ENCODE measurements around the gene CARD11. TPM values are rescaled to one million over a fixed set of nuclear protein-coding genes. Genes with fewer than 3 reads are reported as not detected.

Gene CARD11
- total RNA-seq, 1 donor from 2014 or later = 1.4 TPM

- Mint-ChIP-seq H3K27me3 (ENCODE audit: unreplicated experiment) (no peaks in the 10 kb centered on the region), H3K4me1 (ENCODE audit: low read depth, unreplicated experiment) (no peaks in the 10 kb centered on the region), H3K4me3 (ENCODE audit: unreplicated experiment) (no peak overlapping the region), H3K9me3 (ENCODE audit: unreplicated experiment) (peaks cover 2% of the 10 kb centered on the region), H3K27ac (ENCODE audit: unreplicated experiment) (no peak overlapping the region), H3K36me3 (ENCODE audit: unreplicated experiment) (peaks cover 8% of the 10 kb centered on the region)
- DNase-seq = no peak
- TF ChIP-seq, protein P1, sequence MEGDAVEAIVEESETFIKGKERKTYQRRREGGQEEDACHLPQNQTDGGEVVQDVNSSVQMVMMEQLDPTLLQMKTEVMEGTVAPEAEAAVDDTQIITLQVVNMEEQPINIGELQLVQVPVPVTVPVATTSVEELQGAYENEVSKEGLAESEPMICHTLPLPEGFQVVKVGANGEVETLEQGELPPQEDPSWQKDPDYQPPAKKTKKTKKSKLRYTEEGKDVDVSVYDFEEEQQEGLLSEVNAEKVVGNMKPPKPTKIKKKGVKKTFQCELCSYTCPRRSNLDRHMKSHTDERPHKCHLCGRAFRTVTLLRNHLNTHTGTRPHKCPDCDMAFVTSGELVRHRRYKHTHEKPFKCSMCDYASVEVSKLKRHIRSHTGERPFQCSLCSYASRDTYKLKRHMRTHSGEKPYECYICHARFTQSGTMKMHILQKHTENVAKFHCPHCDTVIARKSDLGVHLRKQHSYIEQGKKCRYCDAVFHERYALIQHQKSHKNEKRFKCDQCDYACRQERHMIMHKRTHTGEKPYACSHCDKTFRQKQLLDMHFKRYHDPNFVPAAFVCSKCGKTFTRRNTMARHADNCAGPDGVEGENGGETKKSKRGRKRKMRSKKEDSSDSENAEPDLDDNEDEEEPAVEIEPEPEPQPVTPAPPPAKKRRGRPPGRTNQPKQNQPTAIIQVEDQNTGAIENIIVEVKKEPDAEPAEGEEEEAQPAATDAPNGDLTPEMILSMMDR (IDR thresholded peaks at IDR 0.05; ENCODE audit: partially characterized antibody, unreplicated experiment) = no peak
These were observed 74.0 kb downstream of the CARD11 start for GRCh38 chr7:2969398-2970306.

DNA sequence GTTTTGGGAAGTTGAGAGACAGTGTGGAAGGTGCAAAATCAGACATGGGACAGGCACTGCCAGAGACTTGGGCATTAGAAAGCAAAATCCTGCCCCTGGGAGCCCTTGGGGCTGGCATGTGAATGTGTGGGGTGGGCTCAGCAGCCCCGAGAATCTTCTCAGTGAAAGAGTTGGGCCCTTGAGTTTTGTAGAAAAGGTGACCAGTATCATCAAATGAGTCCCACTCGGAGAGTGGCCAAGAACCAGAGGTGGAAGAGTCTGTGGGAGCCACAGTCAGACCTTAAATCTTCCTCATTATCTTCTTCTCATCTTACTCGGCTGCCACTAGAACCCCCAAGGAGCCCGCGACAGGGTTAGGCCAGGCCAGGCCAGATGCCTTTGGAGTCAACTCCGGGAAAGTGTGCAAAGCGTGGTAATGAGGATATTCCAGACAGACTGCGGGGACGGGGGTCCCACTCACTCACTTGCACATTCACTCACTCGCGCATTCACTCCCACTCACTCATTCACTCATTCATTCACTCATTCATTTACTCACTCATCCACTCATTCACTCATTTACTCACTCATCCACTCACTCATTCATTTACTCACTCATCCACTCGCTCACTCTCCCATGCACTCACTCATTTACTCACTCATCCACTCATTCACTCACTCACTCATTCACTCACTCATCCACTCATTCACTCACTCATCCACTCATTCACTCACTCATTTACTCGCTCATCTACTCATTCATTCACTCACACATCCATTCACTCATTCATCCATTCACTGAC is 74.9 kb downstream of the CARD11 start:
- no peaks in the 10 kb centered on the region for H3K27me3 Mint-ChIP-seq (ENCODE audit: unreplicated experiment)
- TF ChIP-seq, protein P1 (IDR thresholded peaks at IDR 0.05; ENCODE audit: partially characterized antibody, unreplicated experiment) = no peak
- H3K36me3 Mint-ChIP-seq (ENCODE audit: unreplicated experiment) = peaks cover 8% of the 10 kb centered on the region
- peaks cover 2% of the 10 kb centered on the region for H3K9me3 Mint-ChIP-seq (ENCODE audit: unreplicated experiment)
- no peak overlapping the region for H3K4me3 Mint-ChIP-seq (ENCODE audit: unreplicated experiment)
- no peak for DNase-seq
- no peak overlapping the region for H3K27ac Mint-ChIP-seq (ENCODE audit: unreplicated experiment)
- H3K4me1 Mint-ChIP-seq (ENCODE audit: low read depth, unreplicated experiment) = no peaks in the 10 kb centered on the region

DNA sequence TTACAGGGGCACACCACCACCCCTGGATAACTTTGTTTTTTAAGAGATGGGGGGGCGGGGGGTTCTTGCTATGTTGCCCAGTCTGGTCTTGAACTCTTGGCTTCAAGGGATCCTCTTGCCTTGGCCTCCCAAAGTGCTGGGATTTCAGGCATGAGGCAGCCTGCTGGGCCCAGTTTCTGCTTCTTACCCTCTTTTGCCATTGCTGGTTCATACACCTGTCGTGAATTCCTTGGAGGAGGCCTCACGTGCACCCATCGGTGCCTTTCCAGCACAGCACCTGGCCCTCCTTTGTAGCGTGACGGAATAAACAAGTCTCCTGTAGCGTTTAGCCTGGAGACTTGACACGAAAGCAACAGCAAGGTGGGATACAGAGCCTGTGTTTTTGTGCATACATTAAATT is 75.5 kb downstream of the CARD11 start:
- peaks cover 8% of the 10 kb centered on the region for H3K36me3 Mint-ChIP-seq (ENCODE audit: unreplicated experiment)
- H3K27ac Mint-ChIP-seq (ENCODE audit: unreplicated experiment) = no peak overlapping the region
- H3K4me3 Mint-ChIP-seq (ENCODE audit: unreplicated experiment) = no peak overlapping the region
- no peaks in the 10 kb centered on the region for H3K27me3 Mint-ChIP-seq (ENCODE audit: unreplicated experiment)
- peaks cover 2% of the 10 kb centered on the region for H3K9me3 Mint-ChIP-seq (ENCODE audit: unreplicated experiment)
- H3K4me1 Mint-ChIP-seq (ENCODE audit: low read depth, unreplicated experiment) = no peaks in the 10 kb centered on the region
- no peak for DNase-seq
- TF ChIP-seq, protein P1 (IDR thresholded peaks at IDR 0.05; ENCODE audit: partially characterized antibody, unreplicated experiment) = no peak

DNA sequence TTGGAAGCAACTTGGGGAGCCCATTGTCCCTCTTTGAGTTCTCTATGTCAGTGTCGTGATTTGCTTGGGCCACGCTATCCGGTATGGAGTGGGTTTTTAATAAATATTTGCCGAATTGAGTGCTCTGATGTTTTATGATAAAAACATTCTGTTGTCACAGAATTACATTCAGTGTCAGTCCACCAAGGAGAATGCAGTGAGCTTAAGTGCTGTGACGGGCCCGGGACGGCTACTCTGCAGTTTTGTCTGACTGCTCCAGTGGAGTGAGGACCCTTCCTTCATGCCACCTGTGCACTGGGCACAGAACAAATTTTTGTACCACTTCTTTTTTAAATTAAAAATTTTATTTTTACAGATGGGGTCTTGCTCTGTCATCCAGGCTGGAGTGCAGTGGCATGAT is 76.0 kb downstream of the CARD11 start:
- no peak for DNase-seq
- no peak overlapping the region for H3K27ac Mint-ChIP-seq (ENCODE audit: unreplicated experiment)

More for the DNA sequence above, 76.0 kb downstream of the CARD11 start:
- Mint-ChIP-seq H3K9me3 (ENCODE audit: unreplicated experiment) (peaks cover 2% of the 10 kb centered on the region), H3K27me3 (ENCODE audit: unreplicated experiment) (no peaks in the 10 kb centered on the region), H3K4me1 (ENCODE audit: low read depth, unreplicated experiment) (no peaks in the 10 kb centered on the region), H3K36me3 (ENCODE audit: unreplicated experiment) (peaks cover 8% of the 10 kb centered on the region), H3K4me3 (ENCODE audit: unreplicated experiment) (no peak overlapping the region)
- TF ChIP-seq, protein P1 (IDR thresholded peaks at IDR 0.05; ENCODE audit: partially characterized antibody, unreplicated experiment) = no peak
